GM18873 (cell line): ENCODE results near the gene SMAD6.
"Not testable (repeated sequence)": the region's sequence is repeated elsewhere in the genome, so short reads cannot be mapped to it uniquely, and the experiment has no call there.

Experiments used
- ATAC-seq: cut with Tn5 transposase; IDR thresholded peaks from one replicate; pipeline ENCODE4 v1.9.1; 2021; ENCODE audit warnings: mild to moderate bottlenecking, moderate library complexity, moderate number of reproducible peaks; ENCODE audit not compliant: unreplicated experiment, low FRiP score

Gene SMAD6

GRCh38 chr15:66808181-66808824, 106.3 kb downstream of the SMAD6 start:
- ATAC-seq, result no peak

- ATAC-seq, result no peak
Measured at GRCh38 chr15:66809664-66810063, 107.6 kb downstream of the SMAD6 start.

- no peak for ATAC-seq
Measured at GRCh38 chr15:66815318-66815717, 113.3 kb downstream of the SMAD6 start.

- ATAC-seq, result no peak
Measured at GRCh38 chr15:66816201-66816600, 114.2 kb downstream of the SMAD6 start.

GRCh38 chr15:66819084-66819483, 117.0 kb downstream of the SMAD6 start:
- ATAC-seq, result no peak

GRCh38 chr15:66820481-66821176, 118.6 kb downstream of the SMAD6 start:
- no peak for ATAC-seq

GRCh38 chr15:66821307-66821706, 119.3 kb downstream of the SMAD6 start:
- no peak for ATAC-seq

GRCh38 chr15:66822114-66822513, 120.1 kb downstream of the SMAD6 start:
- ATAC-seq, result no peak

- no peak for ATAC-seq
Measured at GRCh38 chr15:66822576-66822975, 120.5 kb downstream of the SMAD6 start.

GRCh38 chr15:66823601-66824000, 121.6 kb downstream of the SMAD6 start:
- ATAC-seq, result no peak

GRCh38 chr15:66824424-66824823, 122.4 kb downstream of the SMAD6 start:
- no peak for ATAC-seq

GRCh38 chr15:66825139-66825538, 123.1 kb downstream of the SMAD6 start:
- ATAC-seq, result no peak

GRCh38 chr15:66825731-66826130, 123.7 kb downstream of the SMAD6 start:
- ATAC-seq, result no peak

- ATAC-seq, result no peak
Measured at GRCh38 chr15:66826507-66826906, 124.5 kb downstream of the SMAD6 start.

GRCh38 chr15:66827039-66827697, 125.1 kb downstream of the SMAD6 start:
- no peak for ATAC-seq

- no peak for ATAC-seq
Measured at GRCh38 chr15:66827698-66828055, 125.6 kb downstream of the SMAD6 start.

GRCh38 chr15:66828817-66829541, 126.9 kb downstream of the SMAD6 start:
- ATAC-seq, result not testable (repeated sequence)

- ATAC-seq, result no peak
Measured at GRCh38 chr15:66829551-66830121, 127.6 kb downstream of the SMAD6 start.

- no peak for ATAC-seq
Measured at GRCh38 chr15:66830358-66830757, 128.3 kb downstream of the SMAD6 start.

- no peak for ATAC-seq
Measured at GRCh38 chr15:66830823-66831222, 128.8 kb downstream of the SMAD6 start.

- no peak for ATAC-seq
Measured at GRCh38 chr15:66831289-66831688, 129.3 kb downstream of the SMAD6 start.
